ES-I3 (cell line): ENCODE measurements around the gene ZNF469.

Source experiments
- H3K36me3 ChIP-seq: 2 replicates; pipeline ENCODE4 v1.6.1; 2013; ENCODE audit warnings: mild to moderate bottlenecking, low read length, control low read depth, moderate library complexity; ENCODE audit not compliant: insufficient read depth
- H3K4me1 ChIP-seq: 2 replicates; pipeline ENCODE4 v1.6.1; 2013; ENCODE audit warnings: mild to moderate bottlenecking, control low read depth, low read length; ENCODE audit not compliant: insufficient read depth
- H3K9ac ChIP-seq: 2 replicates; pipeline ENCODE4 v1.6.1; 2013; ENCODE audit warnings: low read depth, mild to moderate bottlenecking, low read length, moderate library complexity
- H3K9me3 ChIP-seq: 2 replicates; pipeline ENCODE4 v1.6.1; 2013; ENCODE audit warnings: mild to moderate bottlenecking, low read length, moderate library complexity; ENCODE audit not compliant: control insufficient read depth, insufficient read depth

Gene ZNF469

GRCh38 chr16:88430524-88431446 is 48.0 kb downstream of the ZNF469 start:
- no peaks in the 10 kb centered on the region for H3K9me3 ChIP-seq
- no peaks in the 10 kb centered on the region for H3K36me3 ChIP-seq
- no peaks in the 10 kb centered on the region for H3K4me1 ChIP-seq
- no peak overlapping the region for H3K9ac ChIP-seq

- Histone ChIP-seq H3K9me3 (no peaks in the 10 kb centered on the region), H3K36me3 (no peaks in the 10 kb centered on the region), H3K4me1 (no peaks in the 10 kb centered on the region), H3K9ac (no peak overlapping the region)
Measured at GRCh38 chr16:88431651-88432050, 48.9 kb downstream of the ZNF469 start.

GRCh38 chr16:88432174-88432573 is 49.4 kb downstream of the ZNF469 start:
- no peaks in the 10 kb centered on the region for H3K9me3 ChIP-seq
- no peak overlapping the region for H3K9ac ChIP-seq
- no peaks in the 10 kb centered on the region for H3K4me1 ChIP-seq
- no peaks in the 10 kb centered on the region for H3K36me3 ChIP-seq
